Measurements from ENCODE around the gene BAHCC1. TPM values are rescaled to one million over a fixed set of nuclear protein-coding genes. Genes with fewer than 3 reads are reported as not detected.

The BAHCC1 gene
- total RNA-seq, 2 experiments from 2014 or later = 0.20 to 0.41 TPM

DNA sequence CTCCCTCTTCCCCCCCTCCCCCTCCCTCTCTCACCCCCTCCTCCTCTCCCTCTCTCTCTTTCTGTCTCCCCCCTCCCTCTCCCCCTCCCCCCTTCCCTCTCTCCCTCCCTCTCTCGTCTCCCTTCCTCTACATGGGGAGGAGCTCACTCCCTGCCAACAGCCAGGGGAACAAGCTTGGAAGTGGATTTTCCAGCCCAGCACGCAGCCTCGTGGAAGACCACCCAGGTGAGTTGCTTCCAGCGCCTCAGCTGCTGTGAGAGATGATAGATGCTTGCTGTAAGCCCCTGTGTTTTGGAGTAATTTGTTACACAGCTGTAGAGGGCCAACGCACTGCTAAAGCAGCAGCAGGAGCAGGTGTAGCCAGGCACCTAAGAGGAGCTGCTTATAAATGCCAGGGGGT, 96.5 kb downstream of the BAHCC1 start:
- no peaks in the 10 kb centered on the region for H3K4me1 Mint-ChIP-seq (ENCODE audit: low read depth)
- intact Hi-C loops (cut with DNase I, micrococcal nuclease) = no loop called here
- peaks cover 0 to 2% of the 10 kb centered on the region in 2 experiments for H3K27me3 ChIP-seq (ENCODE audit: control insufficient read depth in 1 of 2, insufficient read depth in 2 of 2, low read length in 2 of 2)
- H3K27ac ChIP-seq (ENCODE audit: low read depth in 1 of 2, low read length in 2 of 2) = no peak overlapping the region
- no peak overlapping the region for H3K4me3 ChIP-seq (ENCODE audit: low read length)
- H3K9me3 ChIP-seq (ENCODE audit: control insufficient read depth in 1 of 2, insufficient read depth in 1 of 2, low read length in 2 of 2) = no peaks in the 10 kb centered on the region
- H3K36me3 Mint-ChIP-seq (ENCODE audit: low read depth) = no peaks in the 10 kb centered on the region
- TF ChIP-seq, protein P1, sequence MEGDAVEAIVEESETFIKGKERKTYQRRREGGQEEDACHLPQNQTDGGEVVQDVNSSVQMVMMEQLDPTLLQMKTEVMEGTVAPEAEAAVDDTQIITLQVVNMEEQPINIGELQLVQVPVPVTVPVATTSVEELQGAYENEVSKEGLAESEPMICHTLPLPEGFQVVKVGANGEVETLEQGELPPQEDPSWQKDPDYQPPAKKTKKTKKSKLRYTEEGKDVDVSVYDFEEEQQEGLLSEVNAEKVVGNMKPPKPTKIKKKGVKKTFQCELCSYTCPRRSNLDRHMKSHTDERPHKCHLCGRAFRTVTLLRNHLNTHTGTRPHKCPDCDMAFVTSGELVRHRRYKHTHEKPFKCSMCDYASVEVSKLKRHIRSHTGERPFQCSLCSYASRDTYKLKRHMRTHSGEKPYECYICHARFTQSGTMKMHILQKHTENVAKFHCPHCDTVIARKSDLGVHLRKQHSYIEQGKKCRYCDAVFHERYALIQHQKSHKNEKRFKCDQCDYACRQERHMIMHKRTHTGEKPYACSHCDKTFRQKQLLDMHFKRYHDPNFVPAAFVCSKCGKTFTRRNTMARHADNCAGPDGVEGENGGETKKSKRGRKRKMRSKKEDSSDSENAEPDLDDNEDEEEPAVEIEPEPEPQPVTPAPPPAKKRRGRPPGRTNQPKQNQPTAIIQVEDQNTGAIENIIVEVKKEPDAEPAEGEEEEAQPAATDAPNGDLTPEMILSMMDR (IDR thresholded peaks at IDR 0.05) = no peak
- H3K27me3 Mint-ChIP-seq = peaks cover 8% of the 10 kb centered on the region
- no peak overlapping the region for H3K4me3 Mint-ChIP-seq
- no peaks in the 10 kb centered on the region for H3K36me3 ChIP-seq (ENCODE audit: insufficient read depth, low read length)
- ChIA-PET CTCF (no interaction called here), POLR2A (interaction anchor here (0.6 to 1.5 kb wide), 2 partner anchors 11 to 17 kb away, joined by 3 to 6 read pairs; no protein-coding TSS in a partner anchor)
- ATAC-seq (ENCODE audit: poor library complexity) (no peak), DNase-seq (no peak)
- H3K4me1 ChIP-seq (ENCODE audit: insufficient read depth, low read length) = peaks cover 22% of the 10 kb centered on the region
- H3K9me3 Mint-ChIP-seq = no peaks in the 10 kb centered on the region
- no peak overlapping the region for H3K27ac Mint-ChIP-seq

DNA sequence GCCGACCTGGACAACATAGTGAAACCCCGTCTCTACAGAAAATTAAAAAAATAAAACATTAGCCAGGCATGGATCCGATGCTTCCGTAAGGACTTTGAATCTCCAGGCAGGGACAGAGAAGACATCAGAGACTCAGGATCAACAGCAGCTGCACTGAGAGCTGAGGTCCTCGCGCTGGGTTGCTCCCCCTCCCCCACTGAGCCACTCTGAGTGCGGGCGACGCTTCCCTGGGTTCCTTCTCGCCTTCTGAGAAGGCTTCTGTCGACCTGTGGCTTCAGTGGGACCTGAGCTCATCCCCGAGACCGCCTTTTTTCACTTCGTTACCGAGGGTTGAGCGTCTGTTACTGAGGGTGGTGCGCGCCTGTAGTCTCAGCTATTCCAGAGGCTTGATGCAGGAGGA, 96.9 kb downstream of the BAHCC1 start:
- intact Hi-C loops (cut with DNase I, micrococcal nuclease) = no loop called here
- Histone ChIP-seq H3K27me3 (ENCODE audit: control insufficient read depth in 1 of 2, insufficient read depth in 2 of 2, low read length in 2 of 2) (peaks cover 0 to 2% of the 10 kb centered on the region in 2 experiments), H3K27ac (ENCODE audit: low read depth in 1 of 2, low read length in 2 of 2) (no peak overlapping the region), H3K4me3 (ENCODE audit: low read length) (no peak overlapping the region), H3K36me3 (ENCODE audit: insufficient read depth, low read length) (no peaks in the 10 kb centered on the region), H3K9me3 (ENCODE audit: control insufficient read depth in 1 of 2, insufficient read depth in 1 of 2, low read length in 2 of 2) (no peaks in the 10 kb centered on the region), H3K4me1 (ENCODE audit: insufficient read depth, low read length) (peaks cover 18% of the 10 kb centered on the region)
- ChIA-PET CTCF (no interaction called here), POLR2A (interaction anchor here (0.6 to 1.5 kb wide), 2 partner anchors 11 to 17 kb away, joined by 3 to 6 read pairs; no protein-coding TSS in a partner anchor)
- Mint-ChIP-seq H3K9me3 (no peaks in the 10 kb centered on the region), H3K27ac (no peak overlapping the region), H3K4me3 (no peak overlapping the region), H3K27me3 (peaks cover 8% of the 10 kb centered on the region), H3K36me3 (ENCODE audit: low read depth) (no peaks in the 10 kb centered on the region), H3K4me1 (ENCODE audit: low read depth) (no peaks in the 10 kb centered on the region)
- TF ChIP-seq, protein P1 (IDR thresholded peaks at IDR 0.05) = no peak
- no peak for DNase-seq
- no peak for ATAC-seq (ENCODE audit: poor library complexity)

DNA sequence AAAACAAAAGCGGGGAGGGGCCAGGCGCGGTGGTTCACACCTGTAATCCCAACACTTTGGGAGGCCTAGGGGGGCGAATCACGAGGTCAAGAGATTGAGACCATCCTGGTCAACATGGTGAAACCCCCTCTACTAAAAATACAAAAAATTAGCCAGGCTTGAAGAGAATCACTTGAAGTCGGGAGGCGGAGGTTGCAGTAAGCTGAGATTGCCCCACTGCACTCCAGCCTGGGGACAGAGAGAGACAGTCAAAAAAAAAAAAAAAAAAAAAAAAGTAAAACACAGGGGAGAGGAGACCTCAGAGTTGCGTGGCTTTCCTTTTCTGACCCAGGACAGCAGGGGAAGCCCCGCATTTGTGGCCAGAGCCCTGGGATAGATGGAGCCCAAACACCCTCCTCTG, 97.4 kb downstream of the BAHCC1 start:
- no peak for ATAC-seq (ENCODE audit: poor library complexity)
- TF ChIP-seq, protein P1 (IDR thresholded peaks at IDR 0.05) = no peak
- ChIA-PET POLR2A (interaction anchor here (1.5 kb wide), 1 partner anchor 16 kb away, joined by 6 read pairs; no protein-coding TSS in a partner anchor), CTCF (no interaction called here)
- Histone ChIP-seq H3K27ac (ENCODE audit: low read depth in 1 of 2, low read length in 2 of 2) (no peak overlapping the region), H3K27me3 (ENCODE audit: control insufficient read depth in 1 of 2, insufficient read depth in 2 of 2, low read length in 2 of 2) (peaks cover 0 to 2% of the 10 kb centered on the region in 2 experiments), H3K4me1 (ENCODE audit: insufficient read depth, low read length) (peaks cover 13% of the 10 kb centered on the region), H3K4me3 (ENCODE audit: low read length) (no peak overlapping the region), H3K9me3 (ENCODE audit: control insufficient read depth in 1 of 2, insufficient read depth in 1 of 2, low read length in 2 of 2) (no peaks in the 10 kb centered on the region), H3K36me3 (ENCODE audit: insufficient read depth, low read length) (no peaks in the 10 kb centered on the region)
- intact Hi-C loops (cut with DNase I, micrococcal nuclease) = no loop called here
- Mint-ChIP-seq H3K27ac (no peak overlapping the region), H3K9me3 (no peaks in the 10 kb centered on the region), H3K36me3 (ENCODE audit: low read depth) (no peaks in the 10 kb centered on the region), H3K4me3 (no peak overlapping the region), H3K27me3 (peaks cover 8% of the 10 kb centered on the region), H3K4me1 (ENCODE audit: low read depth) (no peaks in the 10 kb centered on the region)
- no peak for DNase-seq

Data from CD4-positive, alpha-beta T cell (primary cell).